Neutrophil (primary cell): ENCODE measurements around the gene NDUFS4.

Experiments used
- H3K27ac ChIP-seq: fragments of 200-600 bp; sonication (generic); 2 replicates; pipeline ENCODE4 v1.5.1; 2016; ENCODE audit warnings: mild to moderate bottlenecking, moderate library complexity
- H3K27me3 ChIP-seq: fragments of 200-600 bp; sonication (generic); 2 replicates; pipeline ENCODE4 v1.6.0; 2016; ENCODE audit warnings: mild to moderate bottlenecking
- H3K36me3 ChIP-seq: fragments of 200-600 bp; sonication (generic); 2 replicates; pipeline ENCODE4 v1.5.1; 2017
- H3K4me1 ChIP-seq, 2 experiments: fragments of 200-600 bp in 1 of 2; sonication (generic) in 1 of 2; 1 replicate in 1 of 2; 2 replicates in 1 of 2; pipeline versions ENCODE4 v1.5.1 to v1.6.1; 2013 to 2016; ENCODE audit warnings: low read depth in 1 of 2, low read length in 1 of 2, mild to moderate bottlenecking in 1 of 2, moderate library complexity in 1 of 2; ENCODE audit not compliant: control insufficient read depth in 1 of 2, insufficient read depth in 1 of 2
- H3K4me3 ChIP-seq, 2 experiments: fragments of 200-600 bp in 1 of 2; sonication (generic) in 1 of 2; 1 replicate in 1 of 2; 2 replicates in 1 of 2; pipeline ENCODE4 v1.5.1; 2013 to 2016; ENCODE audit warnings: low read depth in 1 of 2, low read length in 1 of 2, mild to moderate bottlenecking in 1 of 2, moderate library complexity in 1 of 2
- H3K9me3 ChIP-seq: fragments of 200-600 bp; sonication (generic); 2 replicates; pipeline ENCODE4 v1.5.1; 2016
- CTCF ChIP-seq: fragments of 200-600 bp; sonication (generic); IDR thresholded peaks from 2 replicates; pipeline ENCODE4 v1.5.1; 2016; ENCODE audit warnings: antibody characterized with exemption

The NDUFS4 gene

GRCh38 chr5:53713978-53714666 is 153.7 kb downstream of the NDUFS4 start:
- H3K4me3 ChIP-seq, result no peak overlapping the region
- no peaks in the 10 kb centered on the region for H3K4me1 ChIP-seq
- no peak for TF ChIP-seq CTCF
- no peak overlapping the region for H3K27ac ChIP-seq
- H3K36me3 ChIP-seq, result no peaks in the 10 kb centered on the region
- no peaks in the 10 kb centered on the region for H3K9me3 ChIP-seq
- no peaks in the 10 kb centered on the region for H3K27me3 ChIP-seq

GRCh38 chr5:53714667-53715010 is 154.2 kb downstream of the NDUFS4 start:
- TF ChIP-seq CTCF, result no peak
- Histone ChIP-seq H3K27me3 (no peaks in the 10 kb centered on the region), H3K4me1 (no peaks in the 10 kb centered on the region), H3K4me3 (no peak overlapping the region), H3K9me3 (no peaks in the 10 kb centered on the region), H3K36me3 (no peaks in the 10 kb centered on the region), H3K27ac (no peak overlapping the region)

GRCh38 chr5:53726121-53726520 is 165.7 kb downstream of the NDUFS4 start:
- Histone ChIP-seq H3K9me3 (no peaks in the 10 kb centered on the region), H3K4me1 (peaks cover 0 to 4% of the 10 kb centered on the region in 2 experiments), H3K36me3 (no peaks in the 10 kb centered on the region), H3K27me3 (no peaks in the 10 kb centered on the region), H3K4me3 (no peak overlapping the region), H3K27ac (no peak overlapping the region)
- no peak for TF ChIP-seq CTCF

- Histone ChIP-seq H3K4me3 (no peak overlapping the region), H3K4me1 (peaks cover 0 to 8% of the 10 kb centered on the region in 2 experiments), H3K27ac (no peak overlapping the region), H3K27me3 (no peaks in the 10 kb centered on the region), H3K36me3 (no peaks in the 10 kb centered on the region), H3K9me3 (no peaks in the 10 kb centered on the region)
- TF ChIP-seq CTCF, result no peak
These were observed 170.5 kb downstream of the NDUFS4 start for GRCh38 chr5:53730943-53731342.
